BJ (cell line): ENCODE data around the gene CST8. TPM values are rescaled to one million over a fixed set of nuclear protein-coding genes. Genes with fewer than 3 reads are reported as not detected.

Experiments used
- CTCF ChIA-PET: fragments of 350-600 bp; formaldehyde crosslinking; extraction: SDS; loops from one replicate; lab custom pipeline; 2021; ENCODE audit warnings: antibody characterized with exemption, inconsistent platforms; lab: Yijun Ruan, JAX
- POLR2A ChIA-PET: fragments of 300-600 bp; sonication (Branson Sonifier 250); formaldehyde crosslinking; extraction: SDS; loops from one replicate; lab custom pipeline; 2021; ENCODE audit warnings: antibody characterized with exemption; lab: Charles Lee
- DNase-seq: peaks from one replicate; pipeline ENCODE4 v3.0.0-alpha.2; 2011; ENCODE audit warnings: low read depth
- H3K27me3 ChIP-seq: 2 replicates; pipeline ENCODE4 v1.6.0; 2011; ENCODE audit warnings: low read length; ENCODE audit not compliant: control insufficient read depth, insufficient read depth
- H3K36me3 ChIP-seq: 2 replicates; pipeline ENCODE4 v1.5.1; 2011; ENCODE audit warnings: low read length; ENCODE audit not compliant: control insufficient read depth, insufficient read depth
- H3K4me3 ChIP-seq: 2 replicates; pipeline ENCODE4 v1.5.1; 2011; ENCODE audit warnings: low read depth, mild to moderate bottlenecking, control low read depth, low read length
- polyA plus RNA-seq: library from polyadenylated mRNA; depleted of rRNA; stranded (reverse); fragments of >200 nt; gene quantifications from 2 replicates; pipeline ENCODE4 v1.2.3, GENCODE V29; 2011
- TF ChIP-seq, protein P1 (sequence below): IDR thresholded peaks from 2 replicates; pipeline ENCODE4 v1.5.1; 2011; ENCODE audit warnings: low read depth, mild to moderate bottlenecking, control low read depth, inconsistent platforms, low read length, moderate library complexity; ENCODE audit not compliant: insufficient read depth

CST8 gene
- polyA plus RNA-seq, 1 experiment = not detected

DNA sequence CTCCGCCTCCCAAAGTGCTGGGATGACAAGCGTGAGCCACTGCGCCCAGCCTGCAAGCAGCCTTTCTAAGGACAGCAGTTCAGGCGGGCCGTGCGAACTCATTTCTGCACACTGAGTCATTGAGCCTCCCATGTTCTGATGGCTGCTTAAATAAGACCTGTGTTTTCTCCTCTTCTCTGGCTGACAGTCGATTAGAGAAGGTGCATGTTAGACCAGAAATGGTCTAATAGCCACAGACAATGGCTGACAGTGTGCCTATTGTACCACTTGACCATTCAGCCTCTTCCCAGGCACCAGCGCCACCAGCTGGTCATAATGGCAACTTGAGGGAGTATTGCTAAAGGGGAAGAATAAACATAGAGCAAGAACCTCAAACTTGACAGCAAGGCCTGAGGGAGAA is 44.4 kb upstream of the CST8 start:
- TF ChIP-seq, protein P1, sequence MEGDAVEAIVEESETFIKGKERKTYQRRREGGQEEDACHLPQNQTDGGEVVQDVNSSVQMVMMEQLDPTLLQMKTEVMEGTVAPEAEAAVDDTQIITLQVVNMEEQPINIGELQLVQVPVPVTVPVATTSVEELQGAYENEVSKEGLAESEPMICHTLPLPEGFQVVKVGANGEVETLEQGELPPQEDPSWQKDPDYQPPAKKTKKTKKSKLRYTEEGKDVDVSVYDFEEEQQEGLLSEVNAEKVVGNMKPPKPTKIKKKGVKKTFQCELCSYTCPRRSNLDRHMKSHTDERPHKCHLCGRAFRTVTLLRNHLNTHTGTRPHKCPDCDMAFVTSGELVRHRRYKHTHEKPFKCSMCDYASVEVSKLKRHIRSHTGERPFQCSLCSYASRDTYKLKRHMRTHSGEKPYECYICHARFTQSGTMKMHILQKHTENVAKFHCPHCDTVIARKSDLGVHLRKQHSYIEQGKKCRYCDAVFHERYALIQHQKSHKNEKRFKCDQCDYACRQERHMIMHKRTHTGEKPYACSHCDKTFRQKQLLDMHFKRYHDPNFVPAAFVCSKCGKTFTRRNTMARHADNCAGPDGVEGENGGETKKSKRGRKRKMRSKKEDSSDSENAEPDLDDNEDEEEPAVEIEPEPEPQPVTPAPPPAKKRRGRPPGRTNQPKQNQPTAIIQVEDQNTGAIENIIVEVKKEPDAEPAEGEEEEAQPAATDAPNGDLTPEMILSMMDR = peak; percentile 40
- CTCF ChIA-PET = interaction anchor here (0.7 to 7.8 kb wide), 5 partner anchors 9 to 750 kb away, joined by 3 to 112 read pairs (median 5); partner anchors contain the start of gene CST9
- Histone ChIP-seq H3K36me3 (no peaks in the 10 kb centered on the region), H3K4me3 (no peak overlapping the region), H3K27me3 (no peaks in the 10 kb centered on the region)
- DNase-seq = no peak
- POLR2A ChIA-PET = no interaction called here

DNA sequence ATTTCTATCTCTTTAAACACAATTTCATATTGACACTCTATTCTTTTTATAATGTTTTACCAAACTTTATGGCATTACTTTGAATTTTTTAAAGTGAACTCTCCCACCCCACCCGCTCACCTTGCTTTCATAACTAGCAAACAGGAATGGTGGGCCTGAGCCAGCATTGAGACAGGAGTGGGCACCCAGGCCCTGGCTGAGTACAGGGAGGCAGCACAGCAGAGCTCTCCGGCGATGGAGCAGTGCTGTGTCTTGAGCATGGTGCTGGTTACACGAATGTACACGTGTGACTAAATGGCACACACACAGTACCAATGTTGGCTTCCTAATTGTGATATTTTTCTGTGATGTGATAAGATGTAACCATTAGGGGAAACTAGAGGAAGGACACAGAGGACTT is 42.8 kb upstream of the CST8 start:
- DNase-seq = no peak
- H3K27me3 ChIP-seq = no peaks in the 10 kb centered on the region; the same call in 1 of the 2 replicates
- H3K4me3 ChIP-seq = no peak overlapping the region
- POLR2A ChIA-PET = no interaction called here
- TF ChIP-seq, protein P1 = no peak
- CTCF ChIA-PET = no interaction called here
- no peaks in the 10 kb centered on the region for H3K36me3 ChIP-seq

GRCh38 chr20:23449421-23449820 is 41.5 kb upstream of the CST8 start:
- no peak for DNase-seq
- no peaks in the 10 kb centered on the region; the same call in 1 of the 2 replicates for H3K27me3 ChIP-seq
- H3K36me3 ChIP-seq = no peaks in the 10 kb centered on the region
- ChIA-PET POLR2A (no interaction called here), CTCF (interaction anchor here (0.8 kb wide), 1 partner anchor 158 kb away, joined by 3 read pairs; no protein-coding TSS in a partner anchor)
- TF ChIP-seq, protein P1 = no peak
- no peak overlapping the region for H3K4me3 ChIP-seq

GRCh38 chr20:23450877-23451276 is 40.0 kb upstream of the CST8 start:
- TF ChIP-seq, protein P1 = no peak
- CTCF ChIA-PET = interaction anchor here (0.7 to 2.7 kb wide), 2 partner anchors 9 to 13 kb away, joined by 3 to 8 read pairs; no protein-coding TSS in a partner anchor
- no peak for DNase-seq
- POLR2A ChIA-PET = no interaction called here
- H3K36me3 ChIP-seq = no peaks in the 10 kb centered on the region
- H3K4me3 ChIP-seq = no peak overlapping the region
- H3K27me3 ChIP-seq = no peaks in the 10 kb centered on the region; the same call in 1 of the 2 replicates

- Histone ChIP-seq H3K36me3 (no peaks in the 10 kb centered on the region), H3K4me3 (no peak overlapping the region), H3K27me3 (no peaks in the 10 kb centered on the region; the same call in 1 of the 2 replicates)
- TF ChIP-seq, protein P1 = no peak
- ChIA-PET CTCF (interaction anchor here (0.8 to 2.7 kb wide), 2 partner anchors 9 to 10 kb away, joined by 3 to 8 read pairs; no protein-coding TSS in a partner anchor), POLR2A (no interaction called here)
- DNase-seq = no peak
These were observed 38.9 kb upstream of the CST8 start for GRCh38 chr20:23451956-23452487.
